MM.1S (cell line): Measurements from ENCODE around the gene CFAP65.

ENCODE experiments used
- DNase-seq: peaks from one replicate; pipeline ENCODE4 v3.0.0-alpha.2; 2015
- H2AFZ ChIP-seq: fragments of 300-600 bp; sonication (generic); 2 replicates; pipeline ENCODE4 v1.6.0; 2016; ENCODE audit warnings: antibody characterized with exemption, low read length
- H3F3A ChIP-seq: fragments of 300-600 bp; sonication (generic); 2 replicates; pipeline ENCODE4 v1.6.1; 2016; ENCODE audit warnings: mild to moderate bottlenecking, antibody characterized with exemption, low read length, moderate library complexity, mixed read lengths; ENCODE audit not compliant: insufficient read depth
- H3K27ac ChIP-seq: fragments of 300-600 bp; sonication (generic); 2 replicates; pipeline ENCODE4 v1.5.1; 2016; ENCODE audit warnings: mild to moderate bottlenecking, low read length
- H3K27me3 ChIP-seq: fragments of 300-600 bp; sonication (generic); replicated peaks from 2 replicates; pipeline ENCODE4 v1.6.0; 2016; ENCODE audit warnings: low read length; ENCODE audit not compliant: insufficient read depth
- H3K36me3 ChIP-seq: fragments of 300-600 bp; sonication (generic); replicated peaks from 2 replicates; pipeline ENCODE4 v1.6.1; 2016; ENCODE audit warnings: mild to moderate bottlenecking, low read length, mixed read lengths; ENCODE audit not compliant: insufficient read depth
- H3K4me1 ChIP-seq: fragments of 300-600 bp; sonication (generic); 2 replicates; pipeline ENCODE4 v1.6.1; 2016; ENCODE audit warnings: low read length, mixed read lengths
- H3K4me2 ChIP-seq: fragments of 300-600 bp; sonication (generic); 2 replicates; pipeline ENCODE4 v1.6.0; 2016; ENCODE audit warnings: low read depth, low read length
- H3K4me3 ChIP-seq: fragments of 300-600 bp; sonication (generic); 2 replicates; pipeline ENCODE4 v1.5.1; 2016; ENCODE audit warnings: low read length, mixed read lengths
- H3K79me2 ChIP-seq: fragments of 300-600 bp; sonication (generic); 2 replicates; pipeline ENCODE4 v1.6.1; 2016; ENCODE audit warnings: mixed run types, low read length, mixed read lengths
- H3K9ac ChIP-seq: fragments of 300-600 bp; sonication (generic); 2 replicates; pipeline ENCODE4 v1.6.1; 2016; ENCODE audit warnings: low read length, mixed read lengths
- H3K9me2 ChIP-seq: fragments of 300-600 bp; sonication (generic); replicated peaks from 2 replicates; pipeline ENCODE4 v1.6.1; 2016; ENCODE audit warnings: mild to moderate bottlenecking, low read length, mixed read lengths; ENCODE audit not compliant: insufficient read depth
- H3K9me3 ChIP-seq: fragments of 300-600 bp; sonication (generic); replicated peaks from 2 replicates; pipeline ENCODE4 v1.6.1; 2016; ENCODE audit warnings: mild to moderate bottlenecking, low read length, mixed read lengths; ENCODE audit not compliant: insufficient read depth
- H4K20me1 ChIP-seq: fragments of 300-600 bp; sonication (generic); 2 replicates; pipeline ENCODE4 v1.6.1; 2016; ENCODE audit warnings: mild to moderate bottlenecking, low read length, moderate library complexity, mixed read lengths; ENCODE audit not compliant: insufficient read depth
- EZH2 ChIP-seq: fragments of 300-600 bp; sonication (generic); optimal IDR thresholded peaks from 2 replicates; pipeline ENCODE3; 2017; ENCODE audit warnings: low read depth, mild to moderate bottlenecking, antibody characterized with exemption, low read length, mixed read lengths
- EZH2phosphoT487 ChIP-seq: fragments of 300-600 bp; sonication (generic); IDR thresholded peaks from 2 replicates; pipeline ENCODE4 v1.6.1; 2018; ENCODE audit warnings: antibody characterized with exemption, low read length
- TF ChIP-seq, protein P1 (sequence below): fragments of 300-600 bp; sonication (generic); IDR thresholded peaks from 2 replicates; pipeline ENCODE4 v1.5.1; 2016; ENCODE audit warnings: antibody characterized with exemption, low read length, mixed read lengths

Gene CFAP65

DNA sequence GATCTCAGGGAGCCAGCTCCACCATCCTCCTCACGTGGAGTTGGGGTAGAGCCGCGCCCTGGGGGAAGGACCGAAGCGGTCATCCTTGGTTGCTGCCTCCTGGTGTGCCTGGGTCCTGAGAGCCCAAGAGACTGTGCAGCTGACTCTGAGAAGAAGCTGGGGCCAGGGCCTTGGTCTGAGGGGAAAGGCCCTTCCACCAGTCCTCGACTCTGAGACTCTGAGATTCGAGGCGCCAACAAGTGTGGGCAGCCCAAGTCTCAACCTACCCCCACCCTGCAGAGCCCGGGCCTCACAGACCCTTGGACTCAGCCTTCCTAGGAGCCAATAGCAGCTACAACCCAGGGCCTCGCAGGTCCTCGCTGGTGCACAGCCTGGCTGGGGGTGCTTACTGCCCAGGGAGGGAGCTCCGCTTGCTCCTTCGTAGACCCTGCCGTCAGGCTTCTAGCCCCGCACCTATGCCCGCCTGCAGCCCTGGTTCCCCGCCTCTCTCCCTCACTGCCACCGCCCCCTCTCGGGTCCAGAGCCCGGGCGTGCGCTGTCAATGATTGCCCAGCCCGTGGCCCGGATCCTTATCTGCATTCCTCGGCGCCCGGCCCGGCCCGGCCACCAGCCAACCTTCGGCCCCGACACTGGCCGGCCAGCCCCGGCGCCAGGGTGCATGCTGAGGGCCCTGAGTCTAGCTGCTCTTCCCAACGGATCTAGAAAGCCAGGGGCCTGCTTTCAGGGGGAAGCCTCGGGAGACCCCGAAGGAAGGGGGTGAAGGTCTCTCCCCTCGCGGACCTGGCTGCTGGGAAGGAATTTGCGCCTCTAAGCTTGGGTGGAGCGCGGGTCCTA, 17.4 kb upstream of the CFAP65 start:
- no peaks in the 10 kb centered on the region for H3K79me2 ChIP-seq
- no peak overlapping the region for H2AFZ ChIP-seq
- H3K4me1 ChIP-seq = no peaks in the 10 kb centered on the region
- no peak overlapping the region for H3K27ac ChIP-seq
- no peaks in the 10 kb centered on the region for H4K20me1 ChIP-seq
- H3K9me2 ChIP-seq = no peaks in the 10 kb centered on the region
- no peak for TF ChIP-seq EZH2
- no peak for TF ChIP-seq EZH2phosphoT487
- TF ChIP-seq, protein P1, sequence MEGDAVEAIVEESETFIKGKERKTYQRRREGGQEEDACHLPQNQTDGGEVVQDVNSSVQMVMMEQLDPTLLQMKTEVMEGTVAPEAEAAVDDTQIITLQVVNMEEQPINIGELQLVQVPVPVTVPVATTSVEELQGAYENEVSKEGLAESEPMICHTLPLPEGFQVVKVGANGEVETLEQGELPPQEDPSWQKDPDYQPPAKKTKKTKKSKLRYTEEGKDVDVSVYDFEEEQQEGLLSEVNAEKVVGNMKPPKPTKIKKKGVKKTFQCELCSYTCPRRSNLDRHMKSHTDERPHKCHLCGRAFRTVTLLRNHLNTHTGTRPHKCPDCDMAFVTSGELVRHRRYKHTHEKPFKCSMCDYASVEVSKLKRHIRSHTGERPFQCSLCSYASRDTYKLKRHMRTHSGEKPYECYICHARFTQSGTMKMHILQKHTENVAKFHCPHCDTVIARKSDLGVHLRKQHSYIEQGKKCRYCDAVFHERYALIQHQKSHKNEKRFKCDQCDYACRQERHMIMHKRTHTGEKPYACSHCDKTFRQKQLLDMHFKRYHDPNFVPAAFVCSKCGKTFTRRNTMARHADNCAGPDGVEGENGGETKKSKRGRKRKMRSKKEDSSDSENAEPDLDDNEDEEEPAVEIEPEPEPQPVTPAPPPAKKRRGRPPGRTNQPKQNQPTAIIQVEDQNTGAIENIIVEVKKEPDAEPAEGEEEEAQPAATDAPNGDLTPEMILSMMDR = no peak
- no peak for DNase-seq
- no peaks in the 10 kb centered on the region for H3K9me3 ChIP-seq
- no peak overlapping the region for H3K4me3 ChIP-seq
- H3K4me2 ChIP-seq = peak overlapping the region; percentile 33; the same call in 1 of the 2 replicates
- H3K27me3 ChIP-seq = peaks cover 69% of the 10 kb centered on the region
- H3K9ac ChIP-seq = no peak overlapping the region
- no peaks in the 10 kb centered on the region for H3K36me3 ChIP-seq
- no peaks in the 10 kb centered on the region for H3F3A ChIP-seq

GRCh38 chr2:219057709-219058540, 16.6 kb upstream of the CFAP65 start:
- Histone ChIP-seq H3K4me1 (no peaks in the 10 kb centered on the region), H3K9me2 (no peaks in the 10 kb centered on the region), H4K20me1 (no peaks in the 10 kb centered on the region), H3K4me2 (peak overlapping the region; percentile 33; the same call in 1 of the 2 replicates), H3K9ac (no peak overlapping the region), H3K4me3 (no peak overlapping the region), H3K79me2 (no peaks in the 10 kb centered on the region), H3F3A (no peaks in the 10 kb centered on the region), H2AFZ (no peak overlapping the region), H3K27ac (no peak overlapping the region), H3K36me3 (no peaks in the 10 kb centered on the region), H3K27me3 (peaks cover 71% of the 10 kb centered on the region), H3K9me3 (no peaks in the 10 kb centered on the region)
- DNase-seq = peak; percentile 75
- TF ChIP-seq, protein P1 = peak; percentile 87
- no peak for TF ChIP-seq EZH2phosphoT487

GRCh38 chr2:219056896-219057708, 15.8 kb upstream of the CFAP65 start:
- Histone ChIP-seq H3K27ac (no peak overlapping the region), H4K20me1 (no peaks in the 10 kb centered on the region), H2AFZ (no peak overlapping the region), H3K4me3 (no peak overlapping the region), H3K9me3 (no peaks in the 10 kb centered on the region), H3K4me2 (no peak overlapping the region), H3F3A (no peaks in the 10 kb centered on the region), H3K79me2 (no peaks in the 10 kb centered on the region), H3K4me1 (no peaks in the 10 kb centered on the region), H3K9ac (no peak overlapping the region), H3K36me3 (no peaks in the 10 kb centered on the region), H3K27me3 (peaks cover 67% of the 10 kb centered on the region), H3K9me2 (no peaks in the 10 kb centered on the region)
- TF ChIP-seq EZH2 = no peak
- no peak for DNase-seq
